ENCODE measurements around the gene S100A11. TPM values are rescaled to one million over a fixed set of nuclear protein-coding genes. Genes with fewer than 3 reads are reported as not detected.

Gene S100A11
- total RNA-seq, 1 experiment from 2014 or later: 443 TPM

GRCh38 chr1:151998611-151999362 is 38.0 kb downstream of the S100A11 start:
- Histone ChIP-seq H4K20me1 (ENCODE audit: low read length) (no peaks in the 10 kb centered on the region), H3K36me3 (ENCODE audit: low read depth, low read length) (no peaks in the 10 kb centered on the region), H3K27ac (ENCODE audit: low read length) (peak overlapping the region; percentile 66), H3K4me3 (ENCODE audit: low read length) (no peak overlapping the region), H3F3A (ENCODE audit: low read length, unreplicated experiment) (peaks cover 15% of the 10 kb centered on the region), H3K4me2 (ENCODE audit: low read length) (peak overlapping the region; percentile 9), H3K27me3 (ENCODE audit: low read length) (no peaks in the 10 kb centered on the region), H3K9me3 (ENCODE audit: low read length) (no peaks in the 10 kb centered on the region), H3K79me2 (ENCODE audit: low read length) (no peaks in the 10 kb centered on the region), H3K9me2 (replicated peaks; ENCODE audit: low read length) (no peaks in the 10 kb centered on the region), H3K9ac (ENCODE audit: low read length) (no peak overlapping the region), H2AFZ (ENCODE audit: low read length) (no peak overlapping the region), H3K4me1 (ENCODE audit: insufficient read depth, low read length) (peaks cover 69% of the 10 kb centered on the region)
- ATAC-seq (peak; percentile 59), DNase-seq (peak; percentile 92)
- POLR2A ChIA-PET (ENCODE audit: unreplicated experiment): interaction anchor here (0.6 to 1.0 kb wide), 7 partner anchors 10 to 685 kb away, joined by 3 to 9 read pairs (median 3); no protein-coding TSS in a partner anchor
- intact Hi-C loops (cut with micrococcal nuclease): loop anchor here (10.0 kb wide), 1 partner anchor 384 kb away; the partner anchor contains the start of gene SNX27
- CTCF ChIA-PET: interaction anchor here (0.6 to 1.7 kb wide), 8 partner anchors 10 to 65 kb away, joined by 3 to 18 read pairs (median 4); no protein-coding TSS in a partner anchor
- TF ChIP-seq CTCF (conservative IDR thresholded peaks at IDR 0.05; ENCODE audit: low read depth, low read length): no peak
- TF ChIP-seq EZH2phosphoT487 (IDR thresholded peaks at IDR 0.05; ENCODE audit: borderline replicate concordance, low read length): no peak
- TF ChIP-seq EZH2 (IDR thresholded peaks at IDR 0.05; ENCODE audit: low read length, unreplicated experiment): no peak
- no TSS peak for BruUV-seq (replicated peaks)

- Histone ChIP-seq H3K27ac (ENCODE audit: low read length) (peak overlapping the region; percentile 54), H4K20me1 (ENCODE audit: low read length) (no peaks in the 10 kb centered on the region), H3K9ac (ENCODE audit: low read length) (no peak overlapping the region), H3K4me1 (ENCODE audit: insufficient read depth, low read length) (peaks cover 69% of the 10 kb centered on the region), H2AFZ (ENCODE audit: low read length) (no peak overlapping the region), H3K9me3 (ENCODE audit: low read length) (no peaks in the 10 kb centered on the region), H3K79me2 (ENCODE audit: low read length) (peaks cover 12% of the 10 kb centered on the region), H3K27me3 (ENCODE audit: low read length) (no peaks in the 10 kb centered on the region), H3F3A (ENCODE audit: low read length, unreplicated experiment) (peaks cover 15% of the 10 kb centered on the region), H3K36me3 (ENCODE audit: low read depth, low read length) (no peaks in the 10 kb centered on the region), H3K9me2 (replicated peaks; ENCODE audit: low read length) (no peaks in the 10 kb centered on the region), H3K4me3 (ENCODE audit: low read length) (no peak overlapping the region), H3K4me2 (ENCODE audit: low read length) (peak overlapping the region; percentile 52)
- peak; percentile 61 for DNase-seq
- CTCF ChIA-PET: no interaction called here
- no TSS peak for BruUV-seq (replicated peaks)
- ATAC-seq: no peak
- no peak for TF ChIP-seq EZH2phosphoT487 (IDR thresholded peaks at IDR 0.05; ENCODE audit: borderline replicate concordance, low read length)
- intact Hi-C loops (cut with micrococcal nuclease): loop anchor here (10.0 kb wide), 1 partner anchor 382 kb away; the partner anchor contains the start of gene SNX27
- POLR2A ChIA-PET (ENCODE audit: unreplicated experiment): no interaction called here
Observed at GRCh38 chr1:151997284-151997570, 39.6 kb downstream of the S100A11 start.

GRCh38 chr1:151995774-151996173 is 41.0 kb downstream of the S100A11 start:
- ATAC-seq (no peak), DNase-seq (peak; percentile 55)
- peaks cover 13% of the 10 kb centered on the region for H4K20me1 ChIP-seq (ENCODE audit: low read length)
- no peaks in the 10 kb centered on the region for H3K27me3 ChIP-seq (ENCODE audit: low read length)
- peaks cover 73% of the 10 kb centered on the region for H3K4me1 ChIP-seq (ENCODE audit: insufficient read depth, low read length)
- H3K27ac ChIP-seq (ENCODE audit: low read length): peak overlapping the region; percentile 97
- ChIA-PET CTCF (interaction anchor here (0.6 to 1.5 kb wide), 6 partner anchors 28 to 517 kb away, joined by 3 to 13 read pairs (median 6); no protein-coding TSS in a partner anchor), POLR2A (ENCODE audit: unreplicated experiment) (interaction anchor here (0.6 to 1.3 kb wide), 3 partner anchors 13 to 59 kb away, joined by 3 to 7 read pairs (median 3); no protein-coding TSS in a partner anchor)
- peaks cover 15% of the 10 kb centered on the region for H3F3A ChIP-seq (ENCODE audit: low read length, unreplicated experiment)
- H3K9me2 ChIP-seq (replicated peaks; ENCODE audit: low read length): no peaks in the 10 kb centered on the region
- no peak overlapping the region for H2AFZ ChIP-seq (ENCODE audit: low read length)
- H3K79me2 ChIP-seq (ENCODE audit: low read length): peaks cover 27% of the 10 kb centered on the region
- H3K9me3 ChIP-seq (ENCODE audit: low read length): no peaks in the 10 kb centered on the region
- peak overlapping the region; percentile 70 for H3K4me2 ChIP-seq (ENCODE audit: low read length)
- peaks cover 8% of the 10 kb centered on the region; the same call in 1 of the 2 replicates for H3K36me3 ChIP-seq (ENCODE audit: low read depth, low read length)
- no peak for TF ChIP-seq CTCF (conservative IDR thresholded peaks at IDR 0.05; ENCODE audit: low read depth, low read length)
- TF ChIP-seq EZH2 (IDR thresholded peaks at IDR 0.05; ENCODE audit: low read length, unreplicated experiment): no peak
- no TSS peak for BruUV-seq (replicated peaks)
- intact Hi-C loops (cut with micrococcal nuclease): loop anchor here (1.0 to 10.0 kb wide), 2 partner anchors 27 to 381 kb away; partner anchors contain the start of gene SNX27
- peak overlapping the region; percentile 57; the same call in 1 of the 2 replicates for H3K9ac ChIP-seq (ENCODE audit: low read length)
- H3K4me3 ChIP-seq (ENCODE audit: low read length): no peak overlapping the region
